Measurements from ENCODE around the gene GFRA1.

- TF ChIP-seq CTCF (IDR thresholded peaks at IDR 0.05; ENCODE audit: insufficient read depth, low read length, poor library complexity, severe bottlenecking) (no peak), EZH2phosphoT487 (conservative IDR thresholded peaks at IDR 0.05; ENCODE audit: low read length) (no peak)
These were observed at the start of gene GFRA1 for GRCh38 chr10:116272440-116273283.
